Gastrocnemius medialis (tissue), 4 donors: ENCODE results near the gene PAQR7.

ENCODE experiments used
- POLR2A ChIP-seq, 2 donors: fragments of 450-650 bp; IDR thresholded peaks; one replicate each; pipeline ENCODE4 v1.6.1; 2017; ENCODE audit warnings: antibody characterized with exemption in 2 of 2, mild to moderate bottlenecking in 2 of 2, moderate library complexity in 2 of 2
- TF ChIP-seq, protein P1 (sequence below), 5 experiments: fragments of 450-650 bp in 3 of 5; fragments of 200-600 bp in 2 of 5; sonication (generic) in 2 of 5; IDR thresholded peaks in 4 of 5; conservative IDR thresholded peaks in 1 of 5; 1 replicate in 4 of 5; 2 replicates in 1 of 5; pipeline ENCODE4 v1.5.1; 2016 to 2019; ENCODE audit warnings: antibody characterized with exemption in 5 of 5, mild to moderate bottlenecking in 3 of 5, moderate library complexity in 3 of 5

DNA sequence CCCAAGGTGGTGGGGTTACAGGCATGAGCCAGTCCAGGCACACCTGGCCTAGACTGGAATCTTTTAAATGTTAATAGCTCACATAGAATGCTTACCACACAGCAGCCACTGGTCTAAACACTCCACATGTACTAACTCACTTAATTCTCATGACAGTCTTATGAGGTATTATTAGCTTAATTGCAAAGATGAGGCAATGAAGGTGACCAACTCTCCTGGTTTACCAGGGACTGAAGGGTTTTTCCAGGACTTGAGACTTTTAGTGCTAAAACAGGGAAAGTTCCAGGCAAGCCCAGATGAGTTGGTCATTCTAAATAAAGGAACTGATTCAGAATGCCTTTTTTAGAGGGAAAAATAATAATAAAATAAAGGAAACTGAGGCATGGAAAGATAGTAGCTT, 37.7 kb upstream of the PAQR7 start:
- TF ChIP-seq, protein P1, sequence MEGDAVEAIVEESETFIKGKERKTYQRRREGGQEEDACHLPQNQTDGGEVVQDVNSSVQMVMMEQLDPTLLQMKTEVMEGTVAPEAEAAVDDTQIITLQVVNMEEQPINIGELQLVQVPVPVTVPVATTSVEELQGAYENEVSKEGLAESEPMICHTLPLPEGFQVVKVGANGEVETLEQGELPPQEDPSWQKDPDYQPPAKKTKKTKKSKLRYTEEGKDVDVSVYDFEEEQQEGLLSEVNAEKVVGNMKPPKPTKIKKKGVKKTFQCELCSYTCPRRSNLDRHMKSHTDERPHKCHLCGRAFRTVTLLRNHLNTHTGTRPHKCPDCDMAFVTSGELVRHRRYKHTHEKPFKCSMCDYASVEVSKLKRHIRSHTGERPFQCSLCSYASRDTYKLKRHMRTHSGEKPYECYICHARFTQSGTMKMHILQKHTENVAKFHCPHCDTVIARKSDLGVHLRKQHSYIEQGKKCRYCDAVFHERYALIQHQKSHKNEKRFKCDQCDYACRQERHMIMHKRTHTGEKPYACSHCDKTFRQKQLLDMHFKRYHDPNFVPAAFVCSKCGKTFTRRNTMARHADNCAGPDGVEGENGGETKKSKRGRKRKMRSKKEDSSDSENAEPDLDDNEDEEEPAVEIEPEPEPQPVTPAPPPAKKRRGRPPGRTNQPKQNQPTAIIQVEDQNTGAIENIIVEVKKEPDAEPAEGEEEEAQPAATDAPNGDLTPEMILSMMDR (IDR thresholded peaks at IDR 0.05 in 4 of 5, conservative IDR thresholded peaks at IDR 0.05 in 1 of 5): no peak
- no peak for TF ChIP-seq POLR2A (IDR thresholded peaks at IDR 0.05)
